ENCODE measurements around the gene PIK3R2.

DNA sequence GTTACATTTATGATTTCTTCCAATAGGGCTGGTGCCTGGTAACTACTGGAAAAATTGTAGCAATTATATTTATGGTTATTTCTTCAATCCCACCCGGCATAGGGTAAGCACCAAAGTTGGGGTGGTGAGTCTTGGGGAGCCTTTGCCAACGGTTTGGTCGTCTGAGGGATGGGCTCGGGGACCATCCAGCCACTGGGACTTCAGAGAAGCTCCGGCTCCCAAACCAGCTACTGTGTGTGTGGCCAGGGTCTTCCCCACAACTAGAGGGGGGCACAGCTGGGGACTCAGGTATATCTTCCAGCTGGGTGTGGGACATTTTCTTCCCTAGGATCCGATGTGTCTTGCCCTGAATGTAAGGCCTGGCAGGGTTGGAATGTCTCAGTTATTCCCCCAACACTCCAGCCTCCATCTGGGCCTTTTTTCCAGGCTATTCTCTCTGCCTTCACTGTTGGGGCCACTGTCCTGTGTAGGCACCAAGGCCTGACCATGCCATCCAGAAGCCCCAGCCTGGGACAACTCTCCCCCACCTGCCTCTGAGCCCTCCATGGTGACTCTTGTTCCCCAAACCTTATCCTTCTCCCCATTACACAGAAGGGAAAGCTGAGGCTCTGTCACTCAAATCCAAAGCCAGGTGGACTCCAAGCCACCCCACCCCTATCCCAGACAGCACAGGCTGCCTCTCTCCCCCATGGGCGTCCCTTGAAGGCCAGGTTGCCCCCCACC lies 19.5 kb downstream of the PIK3R2 start:
- TF ChIP-seq, protein P1, sequence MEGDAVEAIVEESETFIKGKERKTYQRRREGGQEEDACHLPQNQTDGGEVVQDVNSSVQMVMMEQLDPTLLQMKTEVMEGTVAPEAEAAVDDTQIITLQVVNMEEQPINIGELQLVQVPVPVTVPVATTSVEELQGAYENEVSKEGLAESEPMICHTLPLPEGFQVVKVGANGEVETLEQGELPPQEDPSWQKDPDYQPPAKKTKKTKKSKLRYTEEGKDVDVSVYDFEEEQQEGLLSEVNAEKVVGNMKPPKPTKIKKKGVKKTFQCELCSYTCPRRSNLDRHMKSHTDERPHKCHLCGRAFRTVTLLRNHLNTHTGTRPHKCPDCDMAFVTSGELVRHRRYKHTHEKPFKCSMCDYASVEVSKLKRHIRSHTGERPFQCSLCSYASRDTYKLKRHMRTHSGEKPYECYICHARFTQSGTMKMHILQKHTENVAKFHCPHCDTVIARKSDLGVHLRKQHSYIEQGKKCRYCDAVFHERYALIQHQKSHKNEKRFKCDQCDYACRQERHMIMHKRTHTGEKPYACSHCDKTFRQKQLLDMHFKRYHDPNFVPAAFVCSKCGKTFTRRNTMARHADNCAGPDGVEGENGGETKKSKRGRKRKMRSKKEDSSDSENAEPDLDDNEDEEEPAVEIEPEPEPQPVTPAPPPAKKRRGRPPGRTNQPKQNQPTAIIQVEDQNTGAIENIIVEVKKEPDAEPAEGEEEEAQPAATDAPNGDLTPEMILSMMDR (conservative IDR thresholded peaks at IDR 0.05 in 1 of 2, IDR thresholded peaks at IDR 0.05 in 1 of 2; ENCODE audit: extremely low read depth in 1 of 2, insufficient read depth in 1 of 2, low read depth in 1 of 2, low read length in 2 of 2) = no peak
- no peak for TF ChIP-seq EZH2 (IDR thresholded peaks at IDR 0.05; ENCODE audit: borderline replicate concordance, low read length)

Measured in mammary epithelial cell (primary cell).